Measurements from ENCODE around the gene MPV17. TPM values are rescaled to one million over a fixed set of nuclear protein-coding genes. Genes with fewer than 3 reads are reported as not detected.

Gene MPV17
- 10 to 100 TPM; 83.3 to 83.9 TPM for total RNA-seq

GRCh38 chr2:27322766-27323595, at the start of gene MPV17:
TSS of gene MPV17 (minus strand) at chr2:27323097. CDS start at chr2:27322517, 580 bp downstream.
- H3K9me3 Mint-ChIP-seq: no peaks in the 10 kb centered on the region
- ChIA-PET POLR2A (interaction anchor here (0.8 to 3.4 kb wide), 25 partner anchors 8 to 536 kb away, joined by 3 to 22 read pairs (median 5); partner anchors contain the start of genes AGBL5, GTF3C2, OST4 and PPM1G), CTCF (interaction anchor here (0.9 to 3.0 kb wide), 8 partner anchors 20 to 360 kb away, joined by 3 to 19 read pairs (median 4); partner anchors contain the start of gene TRIM54)
- H3K27ac Mint-ChIP-seq: peak within 1 kb of the TSS; percentile 79
- peak; percentile 91 for DNase-seq
- peak within 1 kb of the TSS; percentile 97 for H3K4me3 Mint-ChIP-seq
- H3K4me1 Mint-ChIP-seq: peaks cover 22% of the 10 kb centered on the region
- H3K36me3 Mint-ChIP-seq (ENCODE audit: low read depth): peaks cover 26% of the 10 kb centered on the region
- H3K27me3 Mint-ChIP-seq: no peaks in the 10 kb centered on the region

GRCh38 chr2:27370816-27371620, 48.1 kb upstream of the MPV17 start:
- H3K36me3 Mint-ChIP-seq (ENCODE audit: low read depth): peaks cover 72% of the 10 kb centered on the region
- H3K27me3 Mint-ChIP-seq: no peaks in the 10 kb centered on the region
- peak; percentile 42 for DNase-seq
- peaks cover 45% of the 10 kb centered on the region for H3K4me1 Mint-ChIP-seq
- no peaks in the 10 kb centered on the region for H3K9me3 Mint-ChIP-seq
- H3K27ac Mint-ChIP-seq: peak overlapping the region; percentile 92
- H3K4me3 Mint-ChIP-seq: peak overlapping the region; percentile 88
- ChIA-PET POLR2A (interaction anchor here (0.6 to 5.4 kb wide), 15 partner anchors 8 to 585 kb away, joined by 3 to 96 read pairs (median 8); partner anchors contain the start of genes AGBL5, CCDC121, CENPA and GPN1), CTCF (interaction anchor here (0.7 to 2.8 kb wide), 8 partner anchors 8 to 312 kb away, joined by 3 to 14 read pairs (median 5); partner anchors contain the start of genes CCDC121, NRBP1, PPM1G and ZNF513)

GRCh38 chr2:27370026-27370815, 47.3 kb upstream of the MPV17 start, which contains the start of the genes EIF2B4 and SNX17:
TSS of gene EIF2B4 (minus strand) at chr2:27370338. CDS start at chr2:27370314, 24 bp downstream.
TSS of gene SNX17 (plus strand) at chr2:27370616. CDS start at chr2:27370744, 128 bp downstream.
- peak within 1 kb of the TSS; percentile 93 for H3K27ac Mint-ChIP-seq
- no peaks in the 10 kb centered on the region for H3K9me3 Mint-ChIP-seq
- peaks cover 70% of the 10 kb centered on the region for H3K36me3 Mint-ChIP-seq (ENCODE audit: low read depth)
- ChIA-PET CTCF (interaction anchor here (0.6 to 2.8 kb wide), 15 partner anchors 10 to 313 kb away, joined by 3 to 19 read pairs (median 4); partner anchors contain the start of genes GTF3C2, MPV17, NRBP1 and PPM1G), POLR2A (interaction anchor here (0.9 to 5.4 kb wide), 18 partner anchors 10 to 585 kb away, joined by 3 to 96 read pairs (median 7); partner anchors contain the start of genes CCDC121, CENPA, GPN1 and GTF3C2)
- DNase-seq: peak; percentile 100
- no peaks in the 10 kb centered on the region for H3K27me3 Mint-ChIP-seq
- peaks cover 45% of the 10 kb centered on the region for H3K4me1 Mint-ChIP-seq
- H3K4me3 Mint-ChIP-seq: peak within 1 kb of the TSS; percentile 88

GRCh38 chr2:27369471-27370025, 46.7 kb upstream of the MPV17 start:
- Mint-ChIP-seq H3K4me1 (peaks cover 45% of the 10 kb centered on the region), H3K27ac (peak overlapping the region; percentile 93), H3K27me3 (no peaks in the 10 kb centered on the region), H3K4me3 (peak overlapping the region; percentile 88), H3K36me3 (ENCODE audit: low read depth) (peaks cover 65% of the 10 kb centered on the region), H3K9me3 (no peaks in the 10 kb centered on the region)
- no peak for DNase-seq
- ChIA-PET POLR2A (interaction anchor here (0.8 to 5.4 kb wide), 13 partner anchors 11 to 298 kb away, joined by 3 to 96 read pairs (median 6); partner anchors contain the start of genes GTF3C2, MPV17, NRBP1 and OST4), CTCF (interaction anchor here (0.6 to 2.6 kb wide), 17 partner anchors 9 to 314 kb away, joined by 3 to 19 read pairs (median 4); partner anchors contain the start of genes GTF3C2, MPV17, NRBP1 and PPM1G)

GRCh38 chr2:27363933-27364332, 41.0 kb upstream of the MPV17 start:
- ChIA-PET POLR2A (interaction anchor here (0.9 to 1.5 kb wide), 2 partner anchors 7 to 20 kb away, joined by 3 read pairs; no protein-coding TSS in a partner anchor), CTCF (interaction anchor here (1.5 to 1.7 kb wide), 3 partner anchors 8 to 194 kb away, joined by 4 to 6 read pairs (median 5); no protein-coding TSS in a partner anchor)
- H3K9me3 Mint-ChIP-seq: no peaks in the 10 kb centered on the region
- no peak overlapping the region for H3K4me3 Mint-ChIP-seq
- DNase-seq: no peak
- H3K27ac Mint-ChIP-seq: no peak overlapping the region
- H3K36me3 Mint-ChIP-seq (ENCODE audit: low read depth): peaks cover 35% of the 10 kb centered on the region
- H3K4me1 Mint-ChIP-seq: peaks cover 18% of the 10 kb centered on the region
- H3K27me3 Mint-ChIP-seq: no peaks in the 10 kb centered on the region

- no peak overlapping the region for H3K27ac Mint-ChIP-seq
- peaks cover 33% of the 10 kb centered on the region for H3K36me3 Mint-ChIP-seq (ENCODE audit: low read depth)
These were observed 40.0 kb upstream of the MPV17 start for GRCh38 chr2:27362678-27363420.

GRCh38 chr2:27356382-27357181, 33.7 kb upstream of the MPV17 start, which contains the start of gene GTF3C2:
TSS of gene GTF3C2 (minus strand) at chr2:27356764. CDS start at chr2:27343554, 13,210 bp downstream.
- ChIA-PET POLR2A (interaction anchor here (0.7 to 3.1 kb wide), 17 partner anchors 9 to 305 kb away, joined by 3 to 67 read pairs (median 4); partner anchors contain the start of genes AGBL5, EIF2B4, MPV17 and NRBP1), CTCF (interaction anchor here (1.5 to 2.3 kb wide), 2 partner anchors 13 to 23 kb away, joined by 6 to 16 read pairs; partner anchors contain the start of genes EIF2B4 and SNX17)
- Mint-ChIP-seq H3K27ac (peak within 1 kb of the TSS; percentile 97), H3K9me3 (no peaks in the 10 kb centered on the region), H3K36me3 (ENCODE audit: low read depth) (peaks cover 8% of the 10 kb centered on the region), H3K4me3 (peak within 1 kb of the TSS; percentile 95), H3K27me3 (no peaks in the 10 kb centered on the region), H3K4me1 (peaks cover 50% of the 10 kb centered on the region)
- peak; percentile 93 for DNase-seq

More at GRCh38 chr2:27362678-27363420, 40.0 kb upstream of the MPV17 start:
- POLR2A ChIA-PET: interaction anchor here (0.7 to 1.5 kb wide), 3 partner anchors 8 to 19 kb away, joined by 3 read pairs; no protein-coding TSS in a partner anchor
- H3K9me3 Mint-ChIP-seq: no peaks in the 10 kb centered on the region
- CTCF ChIA-PET: interaction anchor here (1.5 to 1.6 kb wide), 2 partner anchors 9 to 193 kb away, joined by 5 to 6 read pairs; no protein-coding TSS in a partner anchor
- DNase-seq: no peak
- H3K4me3 Mint-ChIP-seq: no peak overlapping the region
- peaks cover 16% of the 10 kb centered on the region for H3K4me1 Mint-ChIP-seq
- no peaks in the 10 kb centered on the region for H3K27me3 Mint-ChIP-seq

GRCh38 chr2:27356056-27356381, 33.1 kb upstream of the MPV17 start:
- no peaks in the 10 kb centered on the region for H3K9me3 Mint-ChIP-seq
- peaks cover 53% of the 10 kb centered on the region for H3K4me1 Mint-ChIP-seq
- H3K36me3 Mint-ChIP-seq (ENCODE audit: low read depth): peaks cover 8% of the 10 kb centered on the region
- no peaks in the 10 kb centered on the region for H3K27me3 Mint-ChIP-seq
- POLR2A ChIA-PET: interaction anchor here (0.6 to 3.1 kb wide), 14 partner anchors 10 to 305 kb away, joined by 3 to 67 read pairs (median 4); partner anchors contain the start of genes AGBL5, EIF2B4, MPV17 and NRBP1
- peak overlapping the region; percentile 95 for H3K4me3 Mint-ChIP-seq
- CTCF ChIA-PET: interaction anchor here (1.5 to 2.3 kb wide), 2 partner anchors 13 to 23 kb away, joined by 6 to 16 read pairs; partner anchors contain the start of genes EIF2B4 and SNX17
- DNase-seq: peak; percentile 62
- H3K27ac Mint-ChIP-seq: peak overlapping the region; percentile 97

GRCh38 chr2:27354597-27354927, 31.7 kb upstream of the MPV17 start:
- ChIA-PET POLR2A (interaction anchor here (1.2 to 1.4 kb wide), 3 partner anchors 15 to 137 kb away, joined by 3 to 4 read pairs (median 3); partner anchors contain the start of gene CAD), CTCF (interaction anchor here (0.7 to 2.3 kb wide), 3 partner anchors 51 to 76 kb away, joined by 3 to 8 read pairs (median 3); no protein-coding TSS in a partner anchor)
- no peak for DNase-seq
- Mint-ChIP-seq H3K4me1 (peaks cover 58% of the 10 kb centered on the region), H3K36me3 (ENCODE audit: low read depth) (peaks cover 12% of the 10 kb centered on the region), H3K27ac (no peak overlapping the region), H3K4me3 (peak overlapping the region; percentile 32), H3K27me3 (no peaks in the 10 kb centered on the region), H3K9me3 (no peaks in the 10 kb centered on the region)

All from activated CD4-positive, alpha-beta memory T cell treated with anti-CD3 and anti-CD28 coated beads, Interleukin-2, amount 10 ng/mL, durations not matched to agents 7 days and 5 days (primary cell).